ENCODE data around the gene IL22RA2.

DNA sequence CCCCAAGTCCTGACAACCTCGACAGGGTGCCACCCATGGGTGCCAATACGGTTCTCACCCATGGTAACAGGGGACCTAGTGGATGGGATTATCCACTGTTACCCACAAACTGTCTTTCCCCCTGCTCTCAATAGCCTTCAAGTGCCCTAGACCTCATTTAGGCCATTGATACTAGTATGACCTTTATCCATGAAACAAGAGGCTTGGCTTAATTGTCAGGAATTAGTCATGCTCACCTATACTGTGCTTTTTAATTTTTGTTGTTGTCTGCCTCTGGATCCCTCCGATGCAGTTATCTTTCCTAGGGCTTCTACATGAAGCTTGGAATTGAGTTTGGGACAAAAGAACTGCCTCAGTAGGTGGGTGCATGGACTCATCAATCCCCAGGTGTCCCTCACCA lies 11.8 kb upstream of the IL22RA2 start:
- TF ChIP-seq CTCF (IDR thresholded peaks at IDR 0.05), result no peak
- no peak for TF ChIP-seq EP300 (IDR thresholded peaks at IDR 0.05)
- no peak for TF ChIP-seq POLR2A (IDR thresholded peaks at IDR 0.05; ENCODE audit: low read depth)
